WERI-Rb-1 (cell line): Measurements from ENCODE around the gene TMEM108.

ENCODE experiments used
- DNase-seq: peaks from one replicate; pipeline ENCODE4 v3.0.0-alpha.2; 2020
- H3K27ac ChIP-seq: fragments of 250-450 bp; sonication (Bioruptor Pico); 2 replicates; pipeline ENCODE4 v1.5.1; 2020; ENCODE audit warnings: mild to moderate bottlenecking, moderate library complexity
- H3K27me3 ChIP-seq: fragments of 250-450 bp; sonication (Bioruptor Pico); 2 replicates; pipeline ENCODE4 v1.5.1; 2021; ENCODE audit warnings: mild to moderate bottlenecking, low read depth, moderate library complexity; ENCODE audit not compliant: insufficient read depth, severe bottlenecking
- H3K36me3 ChIP-seq: fragments of 250-450 bp; sonication (Bioruptor Pico); 2 replicates; pipeline ENCODE4 v1.5.1; 2020; ENCODE audit warnings: mild to moderate bottlenecking, moderate library complexity
- H3K4me3 ChIP-seq: 2 replicates; pipeline ENCODE4 v1.5.1; 2011; ENCODE audit warnings: low read depth, mild to moderate bottlenecking, control low read depth, low read length
- H3K9me3 ChIP-seq: fragments of 250-450 bp; sonication (Bioruptor Pico); 2 replicates; pipeline ENCODE4 v1.5.1; 2021; ENCODE audit warnings: mild to moderate bottlenecking, moderate library complexity; ENCODE audit not compliant: severe bottlenecking
- TF ChIP-seq, protein P1 (sequence below): IDR thresholded peaks from 2 replicates; pipeline ENCODE4 v1.5.1; 2011; ENCODE audit warnings: low read depth, mild to moderate bottlenecking, control low read depth, inconsistent platforms, low read length

The TMEM108 gene

GRCh38 chr3:133130168-133130567 lies 92.0 kb downstream of the TMEM108 start:
- no peak for DNase-seq
- Histone ChIP-seq H3K4me3 (no peak overlapping the region), H3K27ac (no peak overlapping the region), H3K27me3 (no peaks in the 10 kb centered on the region), H3K36me3 (no peaks in the 10 kb centered on the region), H3K9me3 (no peaks in the 10 kb centered on the region)
- TF ChIP-seq, protein P1, sequence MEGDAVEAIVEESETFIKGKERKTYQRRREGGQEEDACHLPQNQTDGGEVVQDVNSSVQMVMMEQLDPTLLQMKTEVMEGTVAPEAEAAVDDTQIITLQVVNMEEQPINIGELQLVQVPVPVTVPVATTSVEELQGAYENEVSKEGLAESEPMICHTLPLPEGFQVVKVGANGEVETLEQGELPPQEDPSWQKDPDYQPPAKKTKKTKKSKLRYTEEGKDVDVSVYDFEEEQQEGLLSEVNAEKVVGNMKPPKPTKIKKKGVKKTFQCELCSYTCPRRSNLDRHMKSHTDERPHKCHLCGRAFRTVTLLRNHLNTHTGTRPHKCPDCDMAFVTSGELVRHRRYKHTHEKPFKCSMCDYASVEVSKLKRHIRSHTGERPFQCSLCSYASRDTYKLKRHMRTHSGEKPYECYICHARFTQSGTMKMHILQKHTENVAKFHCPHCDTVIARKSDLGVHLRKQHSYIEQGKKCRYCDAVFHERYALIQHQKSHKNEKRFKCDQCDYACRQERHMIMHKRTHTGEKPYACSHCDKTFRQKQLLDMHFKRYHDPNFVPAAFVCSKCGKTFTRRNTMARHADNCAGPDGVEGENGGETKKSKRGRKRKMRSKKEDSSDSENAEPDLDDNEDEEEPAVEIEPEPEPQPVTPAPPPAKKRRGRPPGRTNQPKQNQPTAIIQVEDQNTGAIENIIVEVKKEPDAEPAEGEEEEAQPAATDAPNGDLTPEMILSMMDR: no peak

DNA sequence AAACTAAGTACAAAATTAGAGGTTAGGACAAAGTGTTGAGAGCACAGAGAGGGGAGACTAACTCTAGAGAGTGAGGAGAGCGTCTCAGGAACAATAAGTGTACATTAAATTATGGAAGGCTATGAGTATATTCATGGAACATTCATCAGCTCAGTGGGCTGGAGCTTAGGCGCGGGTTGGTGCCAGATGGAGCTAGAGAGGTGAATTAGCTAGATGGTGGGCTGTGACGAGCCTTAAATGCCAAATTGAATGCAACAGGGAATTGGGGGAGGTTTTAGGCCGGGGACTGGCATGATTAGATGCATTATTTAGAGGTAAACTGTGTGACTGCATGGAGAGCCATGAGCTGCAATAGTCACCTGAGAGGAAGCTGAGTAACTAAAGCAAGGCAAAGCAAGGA lies 97.1 kb downstream of the TMEM108 start:
- H3K27ac ChIP-seq: no peak overlapping the region
- peak; percentile 27 for DNase-seq
- no peaks in the 10 kb centered on the region for H3K36me3 ChIP-seq
- peaks cover 3% of the 10 kb centered on the region for H3K9me3 ChIP-seq
- TF ChIP-seq, protein P1: no peak
- no peaks in the 10 kb centered on the region for H3K27me3 ChIP-seq
- no peak overlapping the region for H3K4me3 ChIP-seq

GRCh38 chr3:133136114-133137041 lies 98.2 kb downstream of the TMEM108 start:
- no peak for DNase-seq
- Histone ChIP-seq H3K36me3 (no peaks in the 10 kb centered on the region), H3K27me3 (no peaks in the 10 kb centered on the region), H3K9me3 (peaks cover 3% of the 10 kb centered on the region), H3K4me3 (no peak overlapping the region), H3K27ac (no peak overlapping the region)
- TF ChIP-seq, protein P1: no peak

DNA sequence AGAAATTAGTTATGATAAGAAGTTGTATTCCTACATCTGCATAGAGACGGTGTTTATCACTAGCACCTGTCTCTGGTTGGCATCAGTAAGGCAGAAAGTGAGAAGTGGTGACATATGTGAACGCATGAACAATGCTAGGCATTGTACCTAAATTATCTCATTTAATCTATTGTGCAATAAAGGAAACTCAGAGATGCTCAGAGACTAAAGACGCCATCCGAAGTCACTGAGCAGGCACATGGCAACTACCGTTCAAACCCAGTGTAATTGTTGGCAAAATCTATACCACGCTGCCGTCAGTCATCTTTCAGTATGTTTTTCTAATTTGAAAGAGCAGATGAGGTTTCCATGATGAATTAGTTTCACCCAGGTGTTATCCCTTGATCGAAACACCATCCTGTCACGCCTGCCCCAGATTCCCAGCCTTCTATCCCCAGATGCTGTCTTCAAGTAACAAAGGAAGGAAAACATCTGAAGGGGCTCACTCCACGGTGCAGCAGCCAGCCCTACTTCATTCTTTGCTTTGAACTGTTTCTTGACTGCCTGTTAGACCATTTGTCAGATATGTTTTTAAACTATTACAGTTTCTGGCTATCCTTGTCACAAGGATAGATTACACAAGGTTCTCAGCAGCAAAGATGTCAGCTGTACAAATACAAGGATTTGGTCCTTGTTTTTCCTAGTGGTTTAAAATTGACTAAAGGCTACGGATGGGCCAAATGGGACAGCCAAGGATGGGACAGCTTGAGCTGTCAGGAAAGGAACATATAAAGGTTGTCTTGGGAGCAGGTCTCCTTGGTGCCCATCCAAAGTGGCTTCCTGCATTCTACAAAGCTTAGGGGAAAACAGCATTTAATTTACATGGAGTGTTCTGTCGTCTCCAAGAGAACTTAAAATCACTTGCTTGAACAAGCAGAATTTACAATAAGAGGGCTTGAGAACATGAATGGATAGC lies 99.1 kb downstream of the TMEM108 start:
- no peak overlapping the region for H3K27ac ChIP-seq
- H3K36me3 ChIP-seq: no peaks in the 10 kb centered on the region
- TF ChIP-seq, protein P1: no peak
- H3K27me3 ChIP-seq: no peaks in the 10 kb centered on the region
- H3K9me3 ChIP-seq: peaks cover 3% of the 10 kb centered on the region
- H3K4me3 ChIP-seq: no peak overlapping the region
- DNase-seq: no peak

DNA sequence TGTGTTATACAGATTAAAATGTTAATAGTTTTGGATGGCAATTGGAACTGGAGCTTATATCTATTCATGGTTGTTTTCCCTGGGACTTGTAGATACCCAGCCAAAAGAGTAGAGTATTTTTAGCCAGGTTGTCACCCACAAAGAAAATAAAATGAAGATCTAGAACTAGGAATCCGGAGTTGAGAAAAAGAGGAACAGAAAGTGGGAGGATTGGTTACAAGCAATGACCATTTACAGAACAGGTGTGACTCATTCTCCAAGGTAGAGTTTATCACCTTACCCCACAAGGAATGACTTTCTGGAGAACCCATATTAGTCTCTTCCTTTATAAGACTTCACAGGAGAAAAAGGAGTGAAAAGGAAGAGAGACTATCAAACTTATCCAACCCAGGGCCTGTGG lies 99.8 kb downstream of the TMEM108 start:
- H3K4me3 ChIP-seq: no peak overlapping the region
- H3K27me3 ChIP-seq: no peaks in the 10 kb centered on the region
- no peak overlapping the region for H3K27ac ChIP-seq
- DNase-seq: no peak
- H3K9me3 ChIP-seq: peaks cover 3% of the 10 kb centered on the region
- TF ChIP-seq, protein P1: no peak
- H3K36me3 ChIP-seq: no peaks in the 10 kb centered on the region
